GM12878 (cell line): ENCODE measurements around the gene STYXL1. TPM values are rescaled to one million over a fixed set of nuclear protein-coding genes. Genes with fewer than 3 reads are reported as not detected.

ENCODE experiments used
- ATAC-seq: fragments of 200-7000 bp; cut with Tn5 transposase; 3 replicates; pipeline ENCODE4 v1.9.1; 2020; ENCODE audit warnings: mild to moderate bottlenecking, moderate library complexity
- BruUV-seq: library from RNA; stranded (reverse); fragments of 400-500 nt; replicated peaks from 2 replicates; lab custom pipeline; 2021; lab: Mats Ljungman, UMichigan
- CTCF ChIA-PET: fragments of 300-600 bp; sonication (Branson Sonifier 250); formaldehyde crosslinking; extraction: SDS; loops from one replicate; lab custom pipeline; 2021; ENCODE audit warnings: inconsistent platforms; lab: Yijun Ruan, JAX
- POLR2A ChIA-PET: fragments of 350-600 bp; formaldehyde crosslinking; extraction: SDS; loops from one replicate; lab custom pipeline; 2021; ENCODE audit warnings: inconsistent platforms; lab: Charles Lee
- RAD21 ChIA-PET: fragments of 300-600 bp; sonication (Branson Sonifier 250); formaldehyde crosslinking; loops from one replicate; lab custom pipeline; 2023; ENCODE audit warnings: antibody characterized with exemption; ENCODE audit not compliant: unreplicated experiment; lab: Charles Lee
- SMC1A ChIA-PET: fragments of 300-600 bp; sonication (Branson Sonifier 250); formaldehyde crosslinking; loops from one replicate; lab custom pipeline; 2023; ENCODE audit not compliant: unreplicated experiment, uncharacterized antibody; lab: Charles Lee
- DNase-seq: peaks from one replicate; pipeline ENCODE4 v3.0.0-alpha.2; 2011; ENCODE audit warnings: low read depth, low spot score
- FAIRE-seq: peaks from 3 replicates; lab custom pipeline; 2011; peaks lifted over from hg19 to GRCh38; lab: Jason Lieb, UNC
- H2AFZ ChIP-seq: 2 replicates; pipeline ENCODE4 v1.6.0; 2011; ENCODE audit warnings: low read depth, low read length, control low read depth; ENCODE audit not compliant: control insufficient read depth
- H3K27ac ChIP-seq: 2 replicates; pipeline ENCODE4 v1.5.1; 2011; ENCODE audit warnings: control low read depth; ENCODE audit not compliant: control insufficient read depth, insufficient read depth
- H3K27me3 ChIP-seq, 2 experiments: replicated peaks in 1 of 2; 2 replicates each; pipeline versions ENCODE4 v1.6.0 to v1.6.1; 2011; ENCODE audit warnings: low read length in 1 of 2; ENCODE audit not compliant: control insufficient read depth in 2 of 2, insufficient read depth in 2 of 2
- H3K36me3 ChIP-seq, 2 experiments: 2 replicates each; pipeline ENCODE4 v1.5.1; 2011; ENCODE audit warnings: low read length in 1 of 2; ENCODE audit not compliant: control insufficient read depth in 2 of 2, insufficient read depth in 2 of 2
- H3K4me1 ChIP-seq: 2 replicates; pipeline ENCODE4 v1.6.1; 2011; ENCODE audit warnings: mild to moderate bottlenecking, low read length, moderate library complexity, mixed read lengths; ENCODE audit not compliant: control insufficient read depth, insufficient read depth
- H3K4me2 ChIP-seq: 2 replicates; pipeline ENCODE4 v1.6.0; 2011; ENCODE audit warnings: control low read depth; ENCODE audit not compliant: control insufficient read depth, insufficient read depth
- H3K4me3 ChIP-seq: fragments of 200-600 bp; sonication (generic); 2 replicates; pipeline ENCODE4 v1.5.1; 2016
- H3K79me2 ChIP-seq: 2 replicates; pipeline ENCODE4 v1.6.0; 2011; ENCODE audit warnings: low read length; ENCODE audit not compliant: control insufficient read depth, insufficient read depth
- H3K9ac ChIP-seq: 2 replicates; pipeline ENCODE4 v1.8.0; 2011; ENCODE audit warnings: low read length, control low read depth, mixed read lengths; ENCODE audit not compliant: control insufficient read depth, insufficient read depth
- H3K9me3 ChIP-seq: replicated peaks from 3 replicates; pipeline ENCODE4 v1.5.1; 2011; ENCODE audit warnings: mild to moderate bottlenecking, low read length; ENCODE audit not compliant: control insufficient read depth, insufficient read depth
- H4K20me1 ChIP-seq: 2 replicates; pipeline ENCODE4 v1.6.0; 2011; ENCODE audit not compliant: control insufficient read depth, insufficient read depth
- BCL3 ChIP-seq: IDR thresholded peaks from 2 replicates; pipeline ENCODE4 v1.6.1; 2011; ENCODE audit warnings: borderline replicate concordance, low read depth, mild to moderate bottlenecking, moderate library complexity, low read length; ENCODE audit not compliant: insufficient read depth, poor library complexity, severe bottlenecking
- CTCF ChIP-seq, 3 experiments: IDR thresholded peaks in 2 of 3; conservative IDR thresholded peaks in 1 of 3; 2 replicates each; pipeline ENCODE4 v1.5.1; 2011; ENCODE audit warnings: low read depth in 3 of 3, low read length in 3 of 3, mild to moderate bottlenecking in 3 of 3, control low read depth in 2 of 3, moderate library complexity in 2 of 3, inconsistent platforms in 1 of 3, mixed read lengths in 1 of 3; ENCODE audit not compliant: control insufficient read depth in 2 of 3, insufficient read depth in 1 of 3; ENCODE audit errors: extremely low read depth in 1 of 3
- LARP7 ChIP-seq: fragments of 450-650 bp; IDR thresholded peaks from 2 replicates; pipeline ENCODE4 v1.6.1; 2017; ENCODE audit warnings: mild to moderate bottlenecking
- NFXL1 ChIP-seq: fragments of 450-650 bp; IDR thresholded peaks from 2 replicates; pipeline ENCODE4 v1.6.1; 2017; ENCODE audit warnings: antibody characterized with exemption, mild to moderate bottlenecking, borderline replicate concordance
- NR2C1 ChIP-seq: fragments of 450-650 bp; IDR thresholded peaks from 2 replicates; pipeline ENCODE4 v1.6.1; 2017; ENCODE audit warnings: antibody characterized with exemption, mild to moderate bottlenecking, moderate library complexity
- RAD21 ChIP-seq: IDR thresholded peaks from 2 replicates; pipeline ENCODE4 v1.6.1; 2011; ENCODE audit warnings: mild to moderate bottlenecking, low read depth, low read length, moderate library complexity; ENCODE audit not compliant: insufficient read depth
- RB1 ChIP-seq: fragments of 450-650 bp; formaldehyde crosslinking; IDR thresholded peaks from 2 replicates; pipeline ENCODE4 v1.6.1; 2017; ENCODE audit warnings: mild to moderate bottlenecking, borderline replicate concordance
- SKIL ChIP-seq: fragments of 450-650 bp; IDR thresholded peaks from 2 replicates; pipeline ENCODE4 v1.6.1; 2017; ENCODE audit warnings: mild to moderate bottlenecking, low read depth, inconsistent platforms; ENCODE audit not compliant: poor library complexity, severe bottlenecking
- ZNF384 ChIP-seq: IDR thresholded peaks from 2 replicates; pipeline ENCODE4 v1.6.1; 2012; ENCODE audit warnings: low read depth, mild to moderate bottlenecking, low read length, improper control_type of control experiment, borderline replicate concordance
- WGBS: methylation state at CpG from one replicate; pipeline ENCODE4 v1.1.6; 2016; ENCODE audit warnings: low lambda C conversion rate; ENCODE audit not compliant: insufficient replicate concordance, insufficient coverage; ENCODE audit errors: missing lambda C conversion rate; 5-methylcytosine and 5-hydroxymethylcytosine counted together
- in situ Hi-C: fragments of 300-500 bp; cut with MboI; formaldehyde crosslinking; loops from 9 replicates; pipeline ENCODE4 v1.14.3; 2018; ENCODE audit warnings: mixed read lengths
- intact Hi-C: fragments of 100-400 bp; cut with micrococcal nuclease; formaldehyde crosslinking; loops from one replicate; pipeline ENCODE4 v1.14.2; 2022; ENCODE audit not compliant: unreplicated experiment
- polyA plus RNA-seq, 11 experiments: library from polyadenylated mRNA; depleted of rRNA in 4 of 11; unstranded in 6 of 11; stranded (reverse) in 5 of 11; fragments of >200 nt; fragmentation: Nextera tagmentation in 4 of 11; fragmentation: Illumina TruSeq in 1 of 11; extraction: Ambion mirVana in 4 of 11; extraction: Trizol in 1 of 11; gene quantifications; 1 replicate in 1 of 11; 2 replicates in 10 of 11; pipeline versions ENCODE4 v1.2.1 to v1.2.3, GENCODE V29; 2011 to 2016; ENCODE audit warnings: inconsistent platforms in 2 of 11, missing spikeins in 2 of 11, low read depth in 1 of 11
- total RNA-seq, 4 experiments: library from RNA; depleted of rRNA in 3 of 4; stranded (reverse); fragments of >200 nt in 3 of 4; fragmentation: Illumina TruSeq in 1 of 4; extraction: Trizol in 1 of 4; gene quantifications; 2 replicates each; pipeline versions ENCODE4 v1.2.1 to v1.2.3, GENCODE V29; 2013 to 2021

Gene STYXL1
- total and polyA plus RNA-seq, 10 of the 15 experiments (the other 5 are each of a cell fraction or from before 2014, with no cell fraction given) = 18.4 to 65.9 (median 40.7) TPM

- Histone ChIP-seq H3K27me3 (no peaks in the 10 kb centered on the region), H2AFZ (no peak overlapping the region), H3K36me3 (peaks cover 3 to 28% of the 10 kb centered on the region in 2 experiments; a peak in 3 of 4 replicates), H3K4me3 (no peak overlapping the region), H4K20me1 (no peaks in the 10 kb centered on the region), H3K9me3 (no peaks in the 10 kb centered on the region), H3K4me2 (no peak overlapping the region), H3K9ac (no peak overlapping the region), H3K27ac (no peak overlapping the region), H3K4me1 (no peaks in the 10 kb centered on the region; the same call in 1 of the 2 replicates), H3K79me2 (no peaks in the 10 kb centered on the region)
- ChIA-PET CTCF (interaction anchor here (0.7 kb wide), 1 partner anchor 108 kb away, joined by 3 read pairs; no protein-coding TSS in a partner anchor), SMC1A (interaction anchor here (0.6 kb wide), 1 partner anchor 85 kb away, joined by 3 read pairs; no protein-coding TSS in a partner anchor), RAD21 (no interaction called here), POLR2A (no interaction called here)
- WGBS = 90% methylated on average over 11 of the region's 21 CpGs
- BruUV-seq = no TSS peak
- ATAC-seq (no peak), FAIRE-seq (no peak), DNase-seq (no peak)
- intact Hi-C loops (no loop called here), in situ Hi-C loops (no loop called here)
- TF ChIP-seq RB1 (no peak), NR2C1 (no peak), BCL3 (no peak), NFXL1 (no peak), RAD21 (no peak), ZNF384 (no peak), CTCF (IDR thresholded peaks at IDR 0.05 in 2 of 3, conservative IDR thresholded peaks at IDR 0.05 in 1 of 3; ENCODE audit: control insufficient read depth in 2 of 3, extremely low read depth in 1 of 3, insufficient read depth in 1 of 3, low read depth in 3 of 3, low read length in 3 of 3) (no peak), SKIL (no peak), LARP7 (no peak)
These were observed 62.7 kb downstream of the STYXL1 start for GRCh38 chr7:75985009-75985517.
